ENCODE data around the gene SECTM1.

Gene SECTM1

GRCh38 chr17:82297714-82298537 lies 35.6 kb downstream of the SECTM1 start:
- DNase-seq, result peak; percentile 97

DNA sequence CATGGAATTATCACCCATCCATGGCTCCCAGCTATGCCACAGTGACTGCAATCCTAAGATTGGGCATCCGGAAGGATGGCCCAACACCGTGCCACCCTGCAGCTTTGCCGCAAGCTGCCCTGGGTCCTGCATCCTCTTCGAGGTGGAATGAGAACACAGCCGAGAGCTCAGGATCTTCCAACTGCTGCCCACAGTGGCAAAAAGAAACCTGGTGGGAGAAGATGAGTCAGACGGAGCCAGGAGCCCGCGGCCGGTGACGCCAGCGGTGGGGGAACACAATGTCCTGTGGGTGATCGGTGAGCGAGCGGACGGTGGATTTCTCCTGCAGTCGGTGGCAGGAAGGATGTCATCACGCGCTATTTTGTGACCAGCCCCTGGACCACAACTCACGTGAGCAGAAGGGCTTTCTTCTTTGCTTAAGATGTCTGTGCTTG lies 36.3 kb downstream of the SECTM1 start:
- peak; percentile 95 for DNase-seq

- DNase-seq, result no peak
Observed at GRCh38 chr17:82296511-82297279, 36.9 kb downstream of the SECTM1 start.

DNA sequence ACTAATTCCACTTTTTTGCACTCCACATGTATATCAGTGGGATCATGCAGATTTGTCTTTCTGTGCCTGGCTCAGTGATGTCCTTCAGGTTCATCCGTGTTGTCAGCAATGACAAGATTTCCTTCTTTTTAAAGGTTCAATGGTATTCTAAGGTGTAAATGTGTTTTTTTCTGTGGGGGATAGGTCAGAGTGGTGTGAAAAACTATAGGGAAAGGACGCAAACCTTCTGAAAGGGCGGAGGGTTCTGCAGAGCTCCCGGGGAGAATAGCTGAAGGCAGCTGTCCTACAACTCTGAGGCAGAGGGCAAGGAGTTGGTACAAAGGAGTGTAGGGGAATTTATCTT lies 38.1 kb downstream of the SECTM1 start:
- no peak for DNase-seq

GRCh38 chr17:82294064-82294773 lies 39.3 kb downstream of the SECTM1 start:
- DNase-seq, result no peak

DNA sequence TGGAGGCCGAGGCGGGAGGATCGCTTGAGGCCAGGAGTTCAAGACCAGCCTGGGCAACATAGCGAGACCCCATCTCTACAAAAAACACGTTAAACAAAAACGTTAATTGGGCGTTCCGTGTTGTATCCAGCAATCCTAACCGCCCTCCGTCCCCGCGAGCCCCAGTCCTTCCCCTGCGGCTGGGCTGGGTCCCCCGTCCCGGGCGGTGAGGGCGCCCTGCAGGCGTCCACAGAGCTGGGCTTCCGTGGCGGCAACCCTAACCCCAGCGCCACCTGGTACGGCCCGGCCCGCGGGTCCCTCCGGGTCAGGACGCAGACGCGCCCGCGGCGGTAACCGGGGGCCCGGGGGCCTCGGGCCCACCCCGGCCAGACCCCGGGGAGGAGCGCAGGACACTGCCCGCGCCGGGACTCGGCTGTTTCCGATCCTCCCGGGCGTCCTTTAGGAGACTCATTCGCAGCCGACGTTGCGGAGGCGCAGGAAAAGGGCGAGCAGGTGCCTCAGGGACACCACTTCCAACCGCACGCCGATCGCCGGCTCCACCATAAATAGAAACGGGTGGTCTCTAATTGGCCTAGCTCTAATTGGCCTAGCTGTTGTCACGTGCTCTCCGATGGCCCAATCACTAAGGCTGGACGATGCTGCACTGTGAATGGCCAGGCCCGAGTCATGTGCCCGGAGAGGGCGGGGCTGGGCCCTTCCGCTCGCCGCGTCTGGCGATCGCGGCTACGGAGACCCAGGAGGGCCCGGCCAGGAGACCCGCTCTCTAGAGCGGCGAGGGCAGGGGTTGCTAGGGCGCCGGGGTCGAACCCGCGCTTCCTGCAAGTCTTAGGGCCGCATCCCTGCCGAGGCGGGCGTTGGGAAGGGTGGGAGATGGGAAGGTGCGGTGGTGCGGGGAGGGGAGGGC lies 41.1 kb downstream of the SECTM1 start:
- DNase-seq, result peak; percentile 98

- no peak for DNase-seq
Observed at GRCh38 chr17:82291582-82292250, 41.9 kb downstream of the SECTM1 start.

GRCh38 chr17:82287868-82288801 lies 45.4 kb downstream of the SECTM1 start:
- DNase-seq, result no peak

- DNase-seq, result no peak
Observed at GRCh38 chr17:82287013-82287867, 46.3 kb downstream of the SECTM1 start.

GRCh38 chr17:82285141-82285540 lies 48.4 kb downstream of the SECTM1 start:
- no peak for DNase-seq

- peak; percentile 54 for DNase-seq
Observed at GRCh38 chr17:82283208-82283749, 50.3 kb downstream of the SECTM1 start.

GRCh38 chr17:82282239-82283207 lies 51.0 kb downstream of the SECTM1 start:
- DNase-seq, result no peak

DNA sequence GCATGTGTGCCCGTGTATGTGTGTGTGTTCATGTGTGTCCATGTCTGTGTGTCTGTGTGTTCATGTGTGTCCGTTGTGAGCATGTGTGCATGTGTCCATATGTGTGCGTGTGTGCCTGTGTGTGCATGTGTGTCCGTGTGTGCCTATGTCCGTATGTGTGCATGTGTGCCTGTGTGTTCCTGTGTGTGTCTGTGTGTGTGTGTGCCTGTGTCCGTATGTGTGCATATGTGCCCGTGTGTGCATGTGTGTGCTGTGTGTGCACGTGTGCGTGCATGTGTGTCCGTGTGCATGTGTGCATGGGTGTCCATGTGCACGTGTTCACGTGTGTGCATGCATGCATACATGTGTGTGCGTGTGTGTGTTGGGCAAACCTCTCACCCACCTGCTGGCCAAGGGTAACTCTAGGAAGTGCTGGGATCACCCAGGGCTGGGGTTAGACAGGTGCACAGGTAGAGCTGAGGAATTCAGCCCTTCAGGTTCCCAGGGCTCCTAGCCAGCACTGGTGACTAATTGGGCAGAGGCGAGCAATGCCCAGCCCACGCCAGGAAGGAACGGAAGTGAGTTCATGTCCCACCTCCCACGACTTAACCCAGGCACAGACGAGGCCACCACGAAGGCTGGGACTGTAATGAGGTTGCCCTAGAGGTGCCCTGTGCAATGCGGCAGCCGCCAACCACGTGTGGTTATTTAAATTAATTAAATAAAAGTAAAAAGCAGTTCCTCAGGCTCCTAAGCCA lies 51.9 kb downstream of the SECTM1 start:
- DNase-seq, result no peak

DNA sequence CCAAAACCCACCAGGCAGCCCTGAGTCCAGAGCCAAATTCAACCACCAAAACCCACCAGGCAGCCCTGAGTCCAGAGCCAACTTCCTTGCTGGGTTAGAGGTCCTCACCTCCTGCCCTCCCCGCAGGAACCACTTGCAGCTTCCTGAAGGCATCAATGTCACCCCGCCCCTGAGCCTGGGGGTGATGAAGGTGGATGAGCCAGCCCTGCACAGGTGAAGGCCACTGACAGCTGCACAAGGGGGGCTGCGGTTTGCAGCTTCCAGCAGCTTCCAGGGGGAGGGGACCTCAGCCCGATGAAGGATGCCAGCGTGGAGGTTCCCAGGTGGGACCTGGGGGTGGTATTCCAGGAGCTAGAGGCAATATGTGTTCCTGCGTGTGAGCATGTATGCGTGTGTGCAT lies 52.5 kb downstream of the SECTM1 start:
- DNase-seq, result no peak

- no peak for DNase-seq
Observed at GRCh38 chr17:82280537-82280936, 53.0 kb downstream of the SECTM1 start.

GRCh38 chr17:82278786-82279391 lies 54.7 kb downstream of the SECTM1 start:
- DNase-seq, result no peak

DNA sequence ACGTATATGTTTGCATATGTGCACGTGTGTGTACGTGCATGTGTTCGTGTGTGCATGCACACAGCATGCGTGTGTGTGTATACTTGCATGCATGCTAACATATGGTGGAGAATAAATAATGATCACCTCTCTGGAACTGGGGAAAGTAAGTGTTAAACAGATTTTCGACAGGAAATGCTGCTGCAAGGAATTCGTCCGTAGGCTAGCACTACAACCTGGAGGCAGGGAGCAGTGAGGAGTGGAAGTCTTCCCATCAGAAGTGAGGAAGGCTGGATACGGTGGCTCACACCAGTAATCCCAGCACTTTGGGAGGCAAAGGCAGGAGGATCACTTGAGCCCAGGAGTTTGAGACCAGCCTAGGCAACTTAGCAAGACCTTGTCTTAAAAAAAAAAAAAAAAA lies 55.3 kb downstream of the SECTM1 start:
- DNase-seq, result no peak
